Tibial nerve (tissue), 4 donors: ENCODE data around the gene RNF166.

Source experiments
- EP300 ChIP-seq, 2 donors: sonication (generic); formaldehyde crosslinking; IDR thresholded peaks; one replicate each; pipeline ENCODE4 v1.6.1; 2017; ENCODE audit warnings: antibody characterized with exemption in 2 of 2, mild to moderate bottlenecking in 1 of 2
- POLR2A ChIP-seq, 2 donors: fragments of 450-650 bp; IDR thresholded peaks; one replicate each; pipeline ENCODE4 v1.6.1; 2017; ENCODE audit warnings: antibody characterized with exemption in 2 of 2, mild to moderate bottlenecking in 2 of 2, moderate library complexity in 2 of 2
- TF ChIP-seq, protein P1 (sequence below), 5 experiments: fragments of 200-600 bp in 3 of 5; fragments of 450-650 bp in 2 of 5; sonication (generic) in 3 of 5; IDR thresholded peaks; one replicate each; pipeline ENCODE4 v1.5.1; 2016 to 2019; ENCODE audit warnings: antibody characterized with exemption in 5 of 5, mild to moderate bottlenecking in 3 of 5, moderate library complexity in 2 of 5

DNA sequence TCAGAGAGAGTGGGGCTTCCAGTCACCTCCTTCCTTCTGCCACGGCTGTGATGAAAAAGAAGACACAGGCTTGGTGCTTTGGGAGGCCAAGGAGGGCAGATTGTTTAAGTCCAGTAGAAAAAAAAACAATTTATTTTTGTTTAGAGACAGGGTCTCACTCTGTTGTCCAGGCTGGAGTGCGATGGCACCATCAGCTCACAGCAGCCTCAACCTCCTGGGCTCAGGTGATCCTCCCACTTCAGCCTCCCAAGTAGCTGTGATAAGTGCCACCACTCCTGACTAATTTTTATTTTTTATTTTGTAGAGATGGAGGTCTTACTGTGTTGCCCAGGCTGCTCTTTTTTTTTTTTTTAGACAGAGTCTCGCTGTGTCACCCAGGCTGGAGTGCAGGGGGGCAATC is 40.6 kb downstream of the RNF166 start:
- no peak for TF ChIP-seq POLR2A (IDR thresholded peaks at IDR 0.05)
- TF ChIP-seq, protein P1, sequence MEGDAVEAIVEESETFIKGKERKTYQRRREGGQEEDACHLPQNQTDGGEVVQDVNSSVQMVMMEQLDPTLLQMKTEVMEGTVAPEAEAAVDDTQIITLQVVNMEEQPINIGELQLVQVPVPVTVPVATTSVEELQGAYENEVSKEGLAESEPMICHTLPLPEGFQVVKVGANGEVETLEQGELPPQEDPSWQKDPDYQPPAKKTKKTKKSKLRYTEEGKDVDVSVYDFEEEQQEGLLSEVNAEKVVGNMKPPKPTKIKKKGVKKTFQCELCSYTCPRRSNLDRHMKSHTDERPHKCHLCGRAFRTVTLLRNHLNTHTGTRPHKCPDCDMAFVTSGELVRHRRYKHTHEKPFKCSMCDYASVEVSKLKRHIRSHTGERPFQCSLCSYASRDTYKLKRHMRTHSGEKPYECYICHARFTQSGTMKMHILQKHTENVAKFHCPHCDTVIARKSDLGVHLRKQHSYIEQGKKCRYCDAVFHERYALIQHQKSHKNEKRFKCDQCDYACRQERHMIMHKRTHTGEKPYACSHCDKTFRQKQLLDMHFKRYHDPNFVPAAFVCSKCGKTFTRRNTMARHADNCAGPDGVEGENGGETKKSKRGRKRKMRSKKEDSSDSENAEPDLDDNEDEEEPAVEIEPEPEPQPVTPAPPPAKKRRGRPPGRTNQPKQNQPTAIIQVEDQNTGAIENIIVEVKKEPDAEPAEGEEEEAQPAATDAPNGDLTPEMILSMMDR (IDR thresholded peaks at IDR 0.05), result no peak
- no peak for TF ChIP-seq EP300 (IDR thresholded peaks at IDR 0.05)
